DND-41 (cell line): ENCODE measurements around the gene HNRNPDL.
A peak's percentile ranks its signal among the peaks of the same experiment; 100 is the strongest.

Source experiments
- ATAC-seq: fragments of 200-7000 bp; cut with Tn5 transposase; 3 replicates; pipeline ENCODE4 v1.9.1; 2021; ENCODE audit warnings: low read depth; ENCODE audit not compliant: insufficient read depth
- DNase-seq: peaks from one replicate; pipeline ENCODE4 v3.0.0-alpha.2; 2020
- H2AFZ ChIP-seq: 2 replicates; pipeline ENCODE4 v1.6.0; 2012; ENCODE audit warnings: low read depth, low read length
- H3K27ac ChIP-seq: 2 replicates; pipeline ENCODE4 v1.5.1; 2012; ENCODE audit warnings: low read length, inconsistent platforms
- H3K27me3 ChIP-seq: fragments of 200-600 bp; sonication (generic); 2 replicates; pipeline ENCODE4 v1.6.0; 2012; ENCODE audit warnings: low read length, mild to moderate bottlenecking, inconsistent platforms; ENCODE audit not compliant: insufficient read depth, poor library complexity
- H3K36me3 ChIP-seq: 2 replicates; pipeline ENCODE4 v1.5.1; 2012; ENCODE audit warnings: low read length, inconsistent platforms; ENCODE audit not compliant: insufficient read depth
- H3K4me1 ChIP-seq: 2 replicates; pipeline ENCODE4 v1.5.1; 2012; ENCODE audit warnings: mild to moderate bottlenecking, low read length; ENCODE audit not compliant: insufficient read depth
- H3K4me2 ChIP-seq: 2 replicates; pipeline ENCODE4 v1.6.0; 2012; ENCODE audit warnings: mild to moderate bottlenecking, moderate library complexity, low read length, inconsistent platforms; ENCODE audit not compliant: insufficient read depth
- H3K4me3 ChIP-seq, 2 experiments: fragments of 200-600 bp in 1 of 2; shearing (Covaris generic) in 1 of 2; 2 replicates each; pipeline ENCODE4 v1.5.1; 2012 to 2016; ENCODE audit warnings: inconsistent platforms in 2 of 2, low read length in 2 of 2, mild to moderate bottlenecking in 2 of 2, low read depth in 1 of 2, moderate library complexity in 1 of 2
- H3K79me2 ChIP-seq: 2 replicates; pipeline ENCODE4 v1.6.0; 2012; ENCODE audit warnings: low read length, inconsistent platforms; ENCODE audit not compliant: insufficient read depth
- H3K9ac ChIP-seq: 2 replicates; pipeline ENCODE4 v1.6.0; 2012; ENCODE audit warnings: low read depth, mild to moderate bottlenecking, inconsistent platforms, low read length, moderate library complexity
- H3K9me3 ChIP-seq: 2 replicates; pipeline ENCODE4 v1.5.1; 2012; ENCODE audit warnings: low read length, moderate library complexity, mild to moderate bottlenecking, inconsistent platforms; ENCODE audit not compliant: insufficient read depth, severe bottlenecking
- H4K20me1 ChIP-seq: 2 replicates; pipeline ENCODE4 v1.6.0; 2012; ENCODE audit warnings: low read length; ENCODE audit not compliant: insufficient read depth
- CTCF ChIP-seq: IDR thresholded peaks from 2 replicates; pipeline ENCODE4 v1.5.1; 2012; ENCODE audit warnings: borderline replicate concordance, low read length, moderate library complexity, mild to moderate bottlenecking; ENCODE audit not compliant: poor library complexity, severe bottlenecking; ENCODE audit errors: extremely low read depth
- EZH2 ChIP-seq: IDR thresholded peaks from 3 replicates; pipeline ENCODE4 v1.6.1; 2012; ENCODE audit warnings: borderline replicate concordance, low read depth, mild to moderate bottlenecking, moderate library complexity, low read length, inconsistent platforms; ENCODE audit not compliant: severe bottlenecking

HNRNPDL gene

DNA sequence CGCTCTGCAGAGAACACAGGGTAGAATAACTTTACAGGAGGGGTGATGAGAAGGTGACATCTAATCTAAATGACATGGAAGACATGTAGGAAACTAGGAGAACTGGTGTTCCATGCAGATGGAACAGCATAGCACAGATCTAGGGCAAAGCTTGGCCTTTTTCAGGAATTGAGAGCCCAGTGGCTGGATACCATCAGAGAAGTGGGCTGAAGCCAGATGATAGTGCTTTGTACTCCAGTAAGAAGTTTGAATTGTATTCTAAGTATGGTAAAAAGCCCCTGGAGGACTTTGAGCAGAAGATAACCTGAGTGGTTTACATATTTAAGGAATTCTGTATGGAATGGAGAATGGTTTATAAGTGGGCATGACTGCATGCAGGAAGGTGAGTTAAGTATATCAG is 33.0 kb upstream of the HNRNPDL start:
- H3K4me3 ChIP-seq, result no peak overlapping the region
- no peaks in the 10 kb centered on the region for H3K27me3 ChIP-seq
- no peaks in the 10 kb centered on the region for H3K79me2 ChIP-seq
- no peaks in the 10 kb centered on the region for H3K4me1 ChIP-seq
- no peaks in the 10 kb centered on the region for H4K20me1 ChIP-seq
- H3K4me2 ChIP-seq, result no peak overlapping the region
- ATAC-seq, result no peak
- no peak for DNase-seq
- no peak for TF ChIP-seq CTCF
- no peak for TF ChIP-seq EZH2
- no peaks in the 10 kb centered on the region for H3K9me3 ChIP-seq
- no peak overlapping the region for H3K27ac ChIP-seq
- no peak overlapping the region for H3K9ac ChIP-seq
- H2AFZ ChIP-seq, result no peak overlapping the region
- peaks cover 51% of the 10 kb centered on the region for H3K36me3 ChIP-seq

GRCh38 chr4:82462415-82462831 is 32.2 kb upstream of the HNRNPDL start:
- ATAC-seq (peak; percentile 92), DNase-seq (peak; percentile 85)
- H3K36me3 ChIP-seq, result peaks cover 54% of the 10 kb centered on the region
- H3K4me2 ChIP-seq, result no peak overlapping the region
- no peak for TF ChIP-seq EZH2
- TF ChIP-seq CTCF, result peak; percentile 85
- no peak overlapping the region; the same call in 1 of the 2 replicates for H3K9ac ChIP-seq
- no peak overlapping the region for H3K4me3 ChIP-seq
- H2AFZ ChIP-seq, result no peak overlapping the region
- no peaks in the 10 kb centered on the region for H3K4me1 ChIP-seq
- no peaks in the 10 kb centered on the region for H3K9me3 ChIP-seq
- H3K79me2 ChIP-seq, result no peaks in the 10 kb centered on the region
- H4K20me1 ChIP-seq, result no peaks in the 10 kb centered on the region
- no peak overlapping the region for H3K27ac ChIP-seq
- H3K27me3 ChIP-seq, result no peaks in the 10 kb centered on the region

GRCh38 chr4:82461710-82462109 is 31.4 kb upstream of the HNRNPDL start:
- H3K9ac ChIP-seq, result no peak overlapping the region
- ATAC-seq (no peak), DNase-seq (no peak)
- no peaks in the 10 kb centered on the region for H3K9me3 ChIP-seq
- no peak overlapping the region for H3K27ac ChIP-seq
- peaks cover 56% of the 10 kb centered on the region for H3K36me3 ChIP-seq
- H2AFZ ChIP-seq, result no peak overlapping the region
- no peak for TF ChIP-seq CTCF
- TF ChIP-seq EZH2, result no peak
- H3K27me3 ChIP-seq, result no peaks in the 10 kb centered on the region
- no peaks in the 10 kb centered on the region for H3K79me2 ChIP-seq
- H3K4me2 ChIP-seq, result no peak overlapping the region
- no peaks in the 10 kb centered on the region for H3K4me1 ChIP-seq
- no peaks in the 10 kb centered on the region for H4K20me1 ChIP-seq
- no peak overlapping the region for H3K4me3 ChIP-seq

- no peak overlapping the region for H3K27ac ChIP-seq
- no peaks in the 10 kb centered on the region for H3K4me1 ChIP-seq
- no peak overlapping the region for H3K4me3 ChIP-seq
- TF ChIP-seq CTCF (no peak), EZH2 (no peak)
- no peaks in the 10 kb centered on the region for H3K9me3 ChIP-seq
- no peak overlapping the region for H3K9ac ChIP-seq
- no peaks in the 10 kb centered on the region for H3K27me3 ChIP-seq
- no peaks in the 10 kb centered on the region; the same call in 1 of the 2 replicates for H4K20me1 ChIP-seq
- DNase-seq, result no peak
- no peak for ATAC-seq
- H3K36me3 ChIP-seq, result peaks cover 79% of the 10 kb centered on the region
- peaks cover 4% of the 10 kb centered on the region for H3K79me2 ChIP-seq
- no peak overlapping the region for H2AFZ ChIP-seq
- H3K4me2 ChIP-seq, result no peak overlapping the region
These were observed 28.5 kb upstream of the HNRNPDL start for GRCh38 chr4:82458729-82459128.
